Kidney tubule cell (primary cell): ENCODE data around the gene FDPS.

ENCODE experiments used
- DNase-seq: peaks from one replicate; pipeline ENCODE4 v3.0.0-alpha.2; 2018; ENCODE audit warnings: low spot score

The FDPS gene

DNA sequence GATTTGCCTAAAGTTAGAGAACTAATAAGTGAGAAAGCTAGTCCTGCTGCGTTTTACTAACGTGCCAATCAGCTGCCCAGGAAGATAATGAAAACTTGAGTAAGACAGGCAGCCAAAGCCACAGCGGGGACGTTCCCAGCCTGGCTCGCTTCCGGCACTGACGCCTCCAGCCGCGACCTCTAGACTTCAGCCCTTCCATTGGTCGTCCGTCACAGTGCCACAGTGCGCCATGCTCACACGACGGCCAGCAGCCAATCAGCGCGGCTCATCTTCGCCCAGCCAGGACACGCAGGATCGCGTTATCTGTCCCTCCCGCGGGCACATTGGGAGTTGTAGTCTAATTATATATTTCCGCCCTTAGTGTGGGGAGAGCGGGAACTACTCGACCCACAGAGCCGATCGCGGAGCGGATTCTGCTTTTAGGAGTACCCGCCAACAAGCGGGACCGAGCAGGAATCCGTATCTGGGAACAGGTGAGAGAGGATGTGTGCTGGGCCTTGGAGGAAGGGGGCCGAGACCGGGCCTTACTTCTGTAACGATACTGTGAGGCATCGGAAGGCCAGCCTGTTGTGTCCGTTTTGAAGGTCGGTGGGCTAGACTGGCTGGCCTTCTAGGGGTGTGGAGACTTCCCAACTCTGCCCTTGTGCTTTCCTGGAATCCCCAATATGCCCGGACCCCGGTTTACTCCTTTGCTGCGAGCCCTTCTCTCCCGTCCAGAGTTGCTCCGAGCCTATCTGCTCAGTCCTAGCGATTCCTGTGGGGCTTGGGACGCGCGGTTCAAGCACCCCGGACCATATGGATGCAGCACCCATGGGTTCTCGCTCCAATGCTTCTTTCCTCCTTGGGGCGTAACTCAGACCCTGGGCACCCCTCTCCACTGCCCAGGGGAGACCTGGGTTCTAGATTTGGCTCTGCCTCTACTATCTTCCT, at the start of gene FDPS:
TSS of gene FDPS (plus strand) at position 374 of the 930 bp plus-strand sequence. CDS start 924 bp downstream, outside the sequence.
- DNase-seq, result peak; percentile 99

DNA sequence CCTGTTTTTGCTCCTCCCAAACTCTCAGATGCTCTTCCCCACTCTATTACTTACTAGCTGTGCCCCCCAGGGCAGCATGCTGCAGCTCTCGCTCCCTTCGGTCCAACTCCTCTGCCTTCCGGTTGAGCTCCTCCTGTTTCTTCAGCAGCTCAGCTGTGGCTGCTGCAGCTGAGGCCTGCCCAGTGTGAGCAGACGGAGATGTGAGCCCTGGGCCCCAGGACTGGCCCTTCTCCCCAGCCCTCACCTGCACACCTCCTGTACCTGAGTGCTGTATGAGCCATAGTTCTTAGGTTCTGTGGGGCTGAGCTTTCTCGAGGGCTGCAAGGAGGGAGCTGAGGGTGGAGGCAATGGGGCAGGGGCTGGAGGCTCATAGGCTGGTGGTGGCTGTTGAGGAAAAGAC, 48.4 kb upstream of the FDPS start:
- no peak for DNase-seq

DNA sequence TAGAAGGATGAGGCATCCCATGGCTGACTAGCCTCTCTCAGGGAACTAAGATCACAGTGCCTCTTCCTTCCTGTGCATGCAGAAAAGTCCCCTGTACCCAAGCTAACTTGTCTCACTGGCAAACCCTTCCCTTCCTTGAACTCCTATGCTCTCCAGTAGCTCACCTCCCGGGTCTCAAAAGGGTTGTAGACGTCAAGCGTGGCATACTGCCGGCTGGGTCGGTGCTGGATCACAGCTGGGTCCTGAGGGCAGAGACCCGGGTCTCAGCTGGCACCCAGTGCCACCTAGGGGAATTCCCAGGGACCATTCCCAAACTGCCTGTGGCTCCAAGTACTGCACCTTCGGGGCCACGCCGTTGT, 47.2 kb upstream of the FDPS start:
- peak; percentile 52 for DNase-seq

DNA sequence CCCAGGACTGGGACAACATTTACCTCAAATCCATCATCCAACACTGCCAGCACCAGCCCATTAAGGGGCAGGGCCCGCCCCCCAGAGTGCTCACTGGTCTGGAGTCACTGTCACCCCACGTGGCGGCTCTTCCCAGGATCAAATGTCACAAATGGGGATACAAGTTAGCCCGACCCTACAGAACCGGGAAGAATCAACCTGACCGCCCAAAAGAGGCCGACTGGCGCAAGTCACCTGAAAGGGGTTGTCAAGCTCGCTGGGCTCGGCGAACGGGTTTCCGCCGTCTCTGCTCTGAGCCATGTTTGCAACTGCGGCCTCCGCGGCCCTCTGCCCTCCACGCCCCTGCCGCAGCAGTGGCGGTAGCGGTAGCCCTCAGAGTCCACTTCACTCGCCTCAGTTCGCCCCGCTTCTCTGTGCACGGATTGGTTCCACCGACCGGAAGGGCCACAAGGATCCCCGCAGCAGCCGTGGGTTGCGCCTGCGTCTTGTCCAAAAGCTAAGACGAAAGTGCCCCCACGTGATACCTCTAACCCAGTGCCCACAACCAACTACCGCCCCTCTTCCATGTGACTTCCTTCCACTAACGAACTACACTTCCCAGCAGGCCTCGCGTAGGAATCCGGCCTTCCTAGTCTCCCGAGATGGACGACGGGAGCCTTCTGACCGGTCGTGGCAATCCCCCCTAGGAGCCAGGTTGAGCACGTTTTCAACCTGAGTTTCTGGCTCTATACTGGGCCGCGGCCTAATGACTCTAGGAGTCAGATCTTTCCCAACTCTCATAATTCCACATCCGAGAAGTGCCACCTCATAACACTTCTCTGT, 46.6 kb upstream of the FDPS start, which contains the start of gene SCAMP3:
TSS of gene SCAMP3 (minus strand) at position 509 of the 822 bp plus-strand sequence. CDS start at position 300, 209 bp downstream.
- peak; percentile 98 for DNase-seq

DNA sequence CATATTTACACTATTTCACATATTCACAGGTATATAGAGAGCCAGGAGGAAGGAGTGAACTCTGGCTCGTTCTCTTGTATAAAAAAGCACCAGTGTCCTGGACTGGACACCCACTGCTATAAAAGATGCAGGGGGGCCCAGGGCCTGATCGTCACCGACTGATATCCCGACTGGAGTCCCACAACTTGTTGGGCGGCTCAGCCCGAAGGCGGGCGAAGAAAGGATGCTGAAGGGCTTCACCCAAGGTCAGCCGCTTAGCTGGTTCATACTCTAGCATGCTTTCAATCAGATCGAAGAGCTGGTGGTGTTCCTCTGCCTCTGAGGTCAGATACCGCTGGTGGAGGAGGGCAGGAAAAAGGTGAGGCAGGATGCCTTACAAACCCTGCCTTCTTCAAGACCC, 45.6 kb upstream of the FDPS start:
- DNase-seq, result no peak

DNA sequence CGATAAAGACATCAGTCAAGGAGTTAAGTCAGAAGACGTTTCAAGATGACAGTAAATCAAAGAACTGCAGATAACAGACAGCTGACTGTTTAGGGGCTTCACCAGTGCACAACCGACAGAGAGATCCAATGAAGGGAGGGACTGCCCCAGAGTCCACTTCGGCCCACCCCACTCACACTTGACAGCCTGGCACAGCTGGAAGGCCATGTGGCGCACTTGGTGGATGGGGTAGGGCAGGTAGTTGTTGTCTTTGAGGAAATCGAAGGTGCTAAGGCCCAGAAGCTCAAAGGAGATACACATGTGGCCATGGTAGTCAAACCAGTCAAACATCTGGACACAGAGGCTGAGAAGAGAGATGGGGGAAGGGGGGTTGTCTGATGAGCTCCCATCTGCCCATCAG, 42.1 kb upstream of the FDPS start:
- DNase-seq, result no peak

DNA sequence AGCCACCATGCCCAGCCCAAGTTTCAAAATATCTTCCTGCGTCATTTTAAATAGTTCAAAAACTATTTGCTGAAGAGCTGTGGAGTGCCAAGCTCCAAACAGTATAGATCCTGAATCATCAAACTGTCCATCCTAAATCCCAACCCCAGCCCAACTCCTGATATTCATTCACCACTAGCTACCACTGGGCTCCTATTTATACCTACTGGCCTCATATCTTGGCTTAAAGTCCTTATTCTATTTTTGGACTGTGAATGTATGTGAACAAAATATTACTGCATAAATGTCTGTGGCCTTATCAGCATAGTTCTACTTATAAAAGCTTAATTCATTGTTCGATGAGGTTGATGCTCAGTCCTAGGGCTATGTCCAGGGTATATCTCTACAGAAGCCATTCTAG, 41.3 kb upstream of the FDPS start:
- DNase-seq, result no peak

DNA sequence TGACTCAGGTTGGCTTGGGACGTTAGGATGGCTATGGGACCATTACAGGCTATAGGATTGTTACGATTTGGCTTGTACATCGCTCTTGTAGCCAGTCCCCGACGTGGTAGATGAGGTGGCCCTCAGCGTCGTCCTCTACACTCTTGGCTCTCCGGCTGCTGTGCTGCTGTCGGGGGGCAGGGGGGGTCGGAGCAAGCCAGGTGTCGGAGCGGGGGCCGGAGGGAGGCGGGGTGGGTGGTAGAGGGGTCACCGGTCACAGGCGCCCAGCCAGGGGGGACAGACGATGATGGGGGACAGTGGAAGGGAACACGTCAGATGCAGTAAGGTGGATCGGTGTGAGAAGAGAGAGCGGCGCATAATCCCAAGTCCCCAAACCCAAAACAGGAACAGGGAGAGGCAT, 40.0 kb upstream of the FDPS start:
- no peak for DNase-seq

DNA sequence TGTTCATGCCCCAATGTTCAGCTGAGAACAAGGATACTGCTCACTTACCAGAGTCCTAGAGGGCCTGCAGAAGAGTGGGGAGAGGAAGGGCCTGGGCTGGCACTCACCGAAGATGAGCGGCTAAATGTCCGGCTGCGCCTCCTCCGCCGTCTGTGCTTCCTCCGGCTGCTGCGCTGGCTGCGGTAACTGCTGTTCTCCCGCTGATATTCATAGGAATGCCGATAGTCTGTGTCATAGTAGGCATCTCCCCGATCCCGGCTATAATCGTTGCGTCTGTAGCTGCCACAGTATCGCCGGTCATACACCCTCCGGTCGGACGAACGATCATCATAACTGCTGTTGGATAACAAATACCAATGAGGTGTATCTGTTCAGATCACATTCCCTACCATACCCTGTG, 39.3 kb upstream of the FDPS start:
- no peak for DNase-seq

DNA sequence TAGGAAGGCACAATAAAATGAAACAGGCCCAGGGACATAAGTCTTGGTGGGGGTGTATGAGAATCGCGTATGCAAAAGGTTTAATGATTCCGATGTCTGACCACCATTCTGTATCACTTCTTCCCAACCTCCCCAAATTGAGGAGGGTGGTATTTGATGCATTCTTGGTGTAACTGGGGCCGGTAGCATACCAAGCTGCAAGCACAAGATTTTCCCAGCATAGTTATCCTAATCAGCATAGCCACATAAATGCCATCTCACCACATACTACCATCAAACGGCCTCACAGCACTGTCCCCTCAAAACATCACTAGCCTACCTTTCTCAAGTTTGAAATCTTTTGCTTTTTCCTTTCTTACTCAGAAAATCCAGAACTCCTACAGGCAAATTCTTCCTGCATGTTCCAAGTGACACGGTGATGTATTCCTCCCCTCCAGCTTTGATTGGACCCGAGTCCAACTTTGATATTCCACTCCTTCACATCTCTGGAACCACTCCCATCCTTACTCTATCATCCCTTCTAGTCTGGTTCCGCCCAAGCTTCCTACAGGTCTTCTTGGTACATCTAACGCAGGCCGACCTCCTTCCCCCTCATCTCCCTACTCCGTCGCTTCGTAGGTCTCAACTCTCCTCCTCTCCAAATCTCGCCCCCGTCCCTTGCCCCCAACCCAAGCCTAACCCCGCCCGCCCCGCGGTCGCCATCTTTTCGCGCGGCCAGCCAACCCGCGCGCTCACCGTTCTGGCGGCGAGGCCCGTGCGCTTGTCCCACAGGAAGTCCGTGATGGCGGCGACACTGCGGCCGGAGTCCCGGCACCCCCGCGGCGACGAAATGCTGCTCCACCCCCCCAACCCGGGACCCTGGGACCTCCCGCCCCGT, 36.0 kb upstream of the FDPS start:
- peak; percentile 62 for DNase-seq

DNA sequence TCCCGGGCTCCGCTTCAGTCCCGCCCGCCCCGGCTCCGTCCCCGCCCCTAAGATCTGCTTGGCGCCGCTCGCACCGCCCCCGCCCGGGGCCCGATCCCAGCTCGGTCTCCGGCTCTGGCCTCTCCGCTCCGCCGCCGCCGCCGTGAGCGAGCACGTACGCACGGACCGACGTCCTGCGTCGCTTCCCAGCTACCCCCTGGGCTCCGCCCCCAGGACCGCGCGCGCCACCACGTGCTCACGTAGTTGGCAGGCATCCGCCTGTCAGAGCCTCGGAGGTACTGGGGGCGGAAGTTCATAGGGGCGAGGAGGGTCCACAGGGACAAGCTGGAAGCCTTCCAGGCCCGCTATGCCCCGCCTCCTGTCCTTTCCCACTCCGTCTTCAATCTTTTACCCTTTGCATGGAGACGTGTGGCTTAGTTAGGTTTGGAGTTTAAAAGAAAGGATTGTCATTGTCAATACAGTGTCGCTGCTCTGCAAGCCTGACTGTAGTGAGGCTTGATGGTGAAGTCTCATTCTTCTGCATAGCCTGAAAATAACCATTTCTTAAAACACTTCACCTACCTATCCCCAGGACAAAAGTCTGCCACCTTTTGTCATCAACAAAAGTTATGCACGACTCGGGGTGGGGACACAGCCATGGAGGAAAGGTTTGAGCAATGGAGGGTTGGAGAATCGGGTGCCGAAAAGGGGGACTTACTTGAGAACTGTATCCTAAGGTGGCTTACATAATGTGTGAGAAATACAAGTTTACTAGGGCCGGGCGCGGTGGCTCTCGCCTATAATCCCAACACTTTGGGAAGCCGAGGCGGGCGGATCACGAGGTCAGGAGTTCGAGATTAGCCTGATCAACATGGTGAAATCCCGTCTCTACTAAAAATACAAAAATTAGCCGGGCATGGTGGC, 35.1 kb upstream of the FDPS start, which contains the start of gene CLK2:
TSS of gene CLK2 (minus strand) at position 162 of the 903 bp plus-strand sequence. CDS start 2,527 bp downstream, outside the sequence.
- peak; percentile 97 for DNase-seq

DNA sequence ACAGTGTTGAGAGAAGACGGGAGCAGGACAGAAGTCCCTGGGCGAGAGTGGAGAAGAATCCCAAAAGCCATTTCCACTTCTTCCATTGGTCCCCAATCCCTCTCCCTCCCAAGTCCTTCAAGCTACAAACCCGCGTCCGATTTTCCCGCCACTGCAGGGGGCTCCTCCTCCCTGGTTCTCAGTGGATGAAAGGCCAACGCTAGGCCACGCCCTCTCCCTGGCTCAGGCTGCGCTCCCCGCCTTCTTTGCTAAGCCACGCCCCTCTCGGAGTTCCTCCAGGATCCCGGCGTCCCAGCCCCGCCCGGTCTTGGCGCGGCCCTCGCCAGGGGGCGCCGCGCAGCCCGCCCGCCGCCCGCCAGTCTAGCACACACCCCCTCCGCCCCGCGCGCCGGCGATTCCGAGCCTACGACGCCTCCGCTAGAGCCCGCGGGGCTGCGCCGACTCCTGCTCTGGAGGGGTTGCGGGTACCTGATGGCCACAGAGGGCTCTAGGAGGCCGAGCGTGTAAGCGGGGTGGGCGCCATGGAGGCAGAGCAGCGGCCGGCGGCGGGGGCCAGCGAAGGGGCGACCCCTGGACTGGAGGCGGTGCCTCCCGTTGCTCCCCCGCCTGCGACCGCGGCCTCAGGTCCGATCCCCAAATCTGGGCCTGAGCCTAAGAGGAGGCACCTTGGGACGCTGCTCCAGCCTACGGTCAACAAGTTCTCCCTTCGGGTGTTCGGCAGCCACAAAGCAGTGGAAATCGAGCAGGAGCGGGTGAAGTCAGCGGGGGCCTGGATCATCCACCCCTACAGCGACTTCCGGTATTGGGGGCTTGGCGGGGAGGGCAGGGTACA, 31.4 kb upstream of the FDPS start, which contains the start of gene HCN3:
TSS of gene HCN3 (plus strand) at position 394 of the 832 bp plus-strand sequence. CDS start at position 522, 128 bp downstream.
- DNase-seq, result peak; percentile 96

DNA sequence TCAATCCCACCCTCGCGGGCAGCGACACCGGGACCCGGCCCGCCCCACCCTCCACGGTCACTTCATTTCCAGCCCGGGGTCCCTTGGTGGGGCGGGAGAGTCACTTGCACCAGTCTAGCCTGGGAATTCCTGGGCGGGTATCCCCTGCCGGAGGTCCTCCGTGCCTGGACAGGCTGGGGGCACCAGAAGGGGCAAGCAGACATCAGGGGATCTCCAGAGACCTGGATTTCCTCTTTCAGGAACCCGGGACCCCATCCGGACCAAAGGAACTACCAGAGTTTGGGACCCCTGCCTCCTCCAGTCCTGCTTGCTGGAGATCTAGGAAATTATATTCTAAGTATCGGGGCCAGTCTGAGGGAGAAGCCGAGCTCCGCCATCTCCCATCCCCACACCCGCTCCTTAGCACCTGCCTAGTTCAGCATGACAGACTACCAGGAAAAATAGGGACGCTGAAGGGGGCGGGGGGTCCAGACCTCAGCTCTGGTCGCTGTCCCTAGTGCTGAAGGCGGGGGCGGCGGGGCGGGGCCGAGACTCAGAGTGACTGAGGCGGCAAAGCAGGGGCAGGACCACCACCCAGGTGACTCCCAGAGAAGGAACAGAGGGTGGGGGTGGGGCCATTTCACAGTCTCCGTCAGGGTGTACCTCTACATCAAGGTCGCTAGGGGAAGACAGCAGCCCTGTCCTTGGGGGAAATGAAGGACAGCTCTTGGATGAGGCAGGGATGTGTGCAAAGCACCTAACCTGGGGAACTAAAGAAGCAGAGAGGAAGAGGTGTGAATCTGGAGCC, 30.6 kb upstream of the FDPS start:
- peak; percentile 64 for DNase-seq

DNA sequence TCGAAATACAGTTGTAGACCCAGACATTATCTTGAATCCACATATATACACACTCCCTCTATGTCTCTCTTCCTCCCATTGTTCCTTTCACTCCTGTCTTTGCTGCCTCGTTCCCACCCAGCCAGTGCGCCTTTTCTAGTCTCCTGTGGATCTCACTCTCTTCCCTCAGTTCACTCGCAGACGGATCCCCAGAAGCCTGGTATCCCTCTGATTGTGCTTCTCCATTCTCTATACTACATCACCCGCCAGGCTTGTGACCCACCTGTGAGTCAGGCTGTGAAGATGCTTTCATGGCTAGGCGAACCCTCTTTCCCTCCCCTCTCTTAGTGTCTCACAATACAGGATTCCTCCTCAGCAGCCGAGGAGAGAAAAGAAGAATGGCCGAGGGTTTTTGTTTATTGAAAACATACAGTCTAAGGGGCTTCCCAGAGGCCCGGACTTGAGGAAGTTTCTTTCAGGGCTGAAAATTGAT, 29.9 kb upstream of the FDPS start:
- peak; percentile 12 for DNase-seq

DNA sequence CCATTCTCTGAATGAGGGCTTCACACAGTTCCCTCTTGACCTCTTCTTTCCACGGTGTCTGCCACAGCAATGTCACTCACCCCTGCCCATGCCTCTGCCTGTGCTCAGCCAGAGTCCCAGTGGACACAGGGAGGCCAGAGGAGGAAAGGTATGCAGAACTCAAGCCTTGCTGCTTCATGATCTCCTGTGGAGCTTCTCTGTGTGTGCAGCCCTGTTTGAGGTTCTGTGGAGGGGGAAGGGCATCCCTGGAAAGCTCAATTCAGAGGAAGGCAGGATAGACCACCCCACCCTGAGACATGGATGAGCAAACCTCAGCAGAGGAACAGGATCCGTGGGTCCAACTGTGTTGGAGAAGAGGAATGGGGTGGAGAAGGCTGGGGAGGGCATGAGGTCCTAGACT, 29.4 kb upstream of the FDPS start:
- DNase-seq, result no peak

DNA sequence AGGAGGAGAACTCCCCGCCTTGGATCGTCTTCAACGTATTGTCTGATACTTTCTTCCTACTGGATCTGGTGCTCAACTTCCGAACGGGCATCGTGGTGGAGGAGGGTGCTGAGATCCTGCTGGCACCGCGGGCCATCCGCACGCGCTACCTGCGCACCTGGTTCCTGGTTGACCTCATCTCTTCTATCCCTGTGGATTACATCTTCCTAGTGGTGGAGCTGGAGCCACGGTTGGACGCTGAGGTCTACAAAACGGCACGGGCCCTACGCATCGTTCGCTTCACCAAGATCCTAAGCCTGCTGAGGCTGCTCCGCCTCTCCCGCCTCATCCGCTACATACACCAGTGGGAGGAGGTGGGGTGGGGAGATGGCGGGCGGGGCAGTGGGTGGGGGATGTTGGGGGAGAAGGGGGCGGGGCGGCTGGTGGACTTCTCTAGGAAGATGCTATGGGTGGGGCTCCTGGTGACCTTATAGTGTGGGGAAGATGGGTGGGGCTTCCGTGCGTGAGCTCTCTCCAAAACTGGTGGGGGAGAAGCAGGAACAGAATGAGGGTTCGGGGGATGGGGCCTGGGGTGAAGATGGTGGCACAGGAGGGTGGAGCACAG, 26.1 kb upstream of the FDPS start:
- DNase-seq, result no peak

DNA sequence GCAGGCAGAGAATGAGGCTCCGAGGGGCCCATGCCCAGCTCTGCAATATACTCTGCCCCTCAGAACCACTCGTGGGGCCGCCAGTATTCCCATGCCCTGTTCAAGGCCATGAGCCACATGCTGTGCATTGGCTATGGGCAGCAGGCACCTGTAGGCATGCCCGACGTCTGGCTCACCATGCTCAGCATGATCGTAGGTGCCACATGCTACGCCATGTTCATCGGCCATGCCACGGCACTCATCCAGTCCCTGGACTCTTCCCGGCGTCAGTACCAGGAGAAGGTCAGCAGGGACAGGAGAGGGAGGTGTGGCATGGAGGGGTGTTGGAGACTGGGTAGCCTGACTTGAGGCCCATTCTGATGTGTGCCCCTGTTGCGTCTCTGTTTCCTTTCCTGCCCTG, 24.2 kb upstream of the FDPS start:
- DNase-seq, result no peak

DNA sequence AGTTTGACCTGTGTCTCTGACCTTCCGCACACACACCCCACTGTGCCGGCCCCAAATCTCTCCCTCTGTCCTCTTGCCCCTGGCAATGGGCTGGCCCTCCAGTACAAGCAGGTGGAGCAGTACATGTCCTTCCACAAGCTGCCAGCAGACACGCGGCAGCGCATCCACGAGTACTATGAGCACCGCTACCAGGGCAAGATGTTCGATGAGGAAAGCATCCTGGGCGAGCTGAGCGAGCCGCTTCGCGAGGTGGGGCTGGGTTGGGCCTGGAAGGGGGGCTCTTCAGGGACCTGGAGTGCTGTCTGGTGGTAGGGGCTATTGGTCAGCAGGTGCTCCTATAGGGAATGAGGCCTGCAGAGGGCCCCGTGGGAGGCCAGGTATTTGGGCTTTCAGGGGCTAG, 23.6 kb upstream of the FDPS start:
- DNase-seq, result no peak
